Activated T-cell treated with anti-CD3 and anti-CD28 coated beads for 48 hours (primary cell): Measurements from ENCODE around the gene ZNF865.
A peak's percentile ranks its signal among the peaks of the same experiment; 100 is the strongest.

Experiments used
- DNase-seq: peaks from one replicate; pipeline ENCODE4 v3.0.0-alpha.2; 2020; ENCODE audit warnings: low read depth

ZNF865 gene

DNA sequence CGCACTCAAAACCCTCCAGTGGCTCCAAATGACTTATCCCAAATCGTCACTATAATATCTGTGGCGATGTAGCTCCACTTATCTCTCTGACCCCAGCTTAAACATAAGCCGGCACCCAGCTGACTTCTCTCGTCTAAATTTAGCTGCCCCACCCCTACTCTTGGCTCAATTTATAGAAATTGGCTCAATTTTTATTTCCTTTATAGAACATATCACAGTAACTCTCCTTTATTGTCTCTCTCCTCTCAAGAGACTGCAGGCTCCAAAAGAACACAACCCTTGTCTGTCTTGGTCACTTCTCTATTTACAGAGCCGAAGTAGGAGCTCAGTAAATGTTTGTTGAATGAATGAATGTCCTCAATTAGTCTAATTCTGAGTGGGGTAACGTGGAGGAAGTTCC is 18.1 kb downstream of the ZNF865 start:
- no peak for DNase-seq

DNA sequence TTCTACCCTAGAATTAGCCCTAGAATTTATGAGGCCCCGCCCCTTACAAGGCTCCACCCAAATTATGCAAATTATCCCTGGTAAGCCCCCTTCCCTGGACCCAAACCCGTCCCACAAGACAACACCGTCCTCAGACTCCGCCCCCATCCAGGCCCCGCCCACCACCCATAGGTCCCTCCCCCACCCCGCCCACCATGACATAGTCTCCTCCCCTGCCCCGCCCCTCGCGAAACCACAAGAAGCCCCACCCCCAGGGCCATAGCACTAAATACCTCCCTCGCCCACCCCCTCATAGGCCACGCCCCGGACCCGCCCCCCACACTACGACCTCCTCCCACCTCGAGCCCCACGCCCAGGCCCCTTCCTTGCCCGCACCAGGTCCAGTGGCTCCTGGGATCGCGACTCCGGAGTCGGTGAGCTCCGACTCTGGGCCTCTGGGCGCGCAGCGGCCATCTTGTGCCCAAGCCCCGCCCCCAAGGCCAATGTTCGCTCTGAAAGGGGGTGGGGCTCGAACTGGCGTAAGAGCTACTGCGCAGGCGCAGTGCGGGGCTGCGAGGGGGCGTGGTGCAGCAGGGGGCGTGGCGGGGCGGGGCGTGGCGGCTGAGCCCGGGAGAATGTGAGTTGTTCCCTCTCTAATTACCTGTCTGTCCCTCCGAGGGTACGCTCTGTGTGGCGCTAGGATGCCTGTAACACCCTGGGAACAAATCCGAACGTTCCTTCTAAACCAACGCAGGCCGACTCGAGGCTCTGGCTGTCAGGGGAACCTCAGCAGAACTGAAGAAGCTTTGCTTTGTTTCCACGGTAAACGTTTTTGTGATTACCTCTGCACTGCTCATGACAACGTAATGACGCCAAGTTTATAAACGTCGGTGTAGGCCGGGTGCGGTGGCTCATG is 18.9 kb downstream of the ZNF865 start, which contains the start of gene ZNF784:
Gene ZNF784 (minus strand): TSS at position 458 of the 895 bp plus-strand sequence. CDS start 5 bp downstream, at position 453.
- DNase-seq, result peak; percentile 88

DNA sequence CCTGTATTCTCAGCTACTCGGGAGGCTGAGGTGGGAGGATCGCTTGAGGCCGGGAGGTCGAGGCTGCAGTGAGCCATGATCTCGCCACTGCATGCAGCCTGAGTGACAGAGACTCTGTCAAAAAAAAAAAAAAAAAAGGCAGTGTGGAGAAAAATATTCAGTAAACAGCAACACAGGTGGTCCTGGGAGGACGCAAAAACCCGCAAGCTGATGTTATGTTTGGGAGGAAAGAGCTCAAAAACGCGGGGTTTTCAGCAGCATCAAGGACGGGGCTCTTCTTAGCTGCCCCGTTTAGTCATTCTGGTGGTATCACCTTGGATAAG is 19.5 kb downstream of the ZNF865 start:
- DNase-seq, result no peak

DNA sequence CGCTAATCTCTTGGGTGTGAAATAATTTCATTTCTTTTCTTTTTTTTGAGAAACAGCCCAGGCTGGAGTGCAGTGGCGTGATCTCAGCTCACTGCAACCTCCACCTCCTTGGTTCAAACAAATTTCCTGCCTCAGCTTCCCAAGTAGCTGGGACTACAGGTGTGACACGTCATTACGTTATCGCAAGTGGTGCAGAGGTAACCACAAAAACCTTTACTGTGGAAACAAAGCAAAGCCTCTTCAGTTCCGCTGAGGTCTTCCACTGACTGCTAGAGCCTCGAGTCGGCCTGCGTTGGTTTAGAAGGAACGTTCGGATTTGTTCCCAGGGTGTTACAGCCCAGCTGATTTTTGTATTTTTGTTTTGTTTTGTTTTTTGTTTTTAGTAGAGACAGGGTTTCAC is 20.9 kb downstream of the ZNF865 start:
- peak; percentile 33 for DNase-seq

DNA sequence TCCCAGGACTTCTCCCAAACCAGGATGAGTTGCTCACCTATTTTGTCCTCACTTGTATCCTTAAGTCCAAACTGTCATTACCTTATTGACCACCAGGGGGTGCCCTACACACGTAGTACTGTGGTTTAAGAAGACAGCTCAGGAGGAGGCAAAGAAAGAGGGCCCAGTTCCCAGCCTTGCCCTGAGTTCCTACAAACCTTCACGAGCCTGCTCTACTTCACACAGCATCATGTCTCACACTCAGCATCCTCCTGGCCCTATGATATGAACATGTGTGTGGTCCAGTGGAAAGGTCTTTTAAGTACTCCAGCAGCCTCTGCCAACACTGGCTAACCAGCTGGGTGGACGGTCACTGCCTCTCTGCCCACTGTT is 27.0 kb downstream of the ZNF865 start:
- peak; percentile 68 for DNase-seq

DNA sequence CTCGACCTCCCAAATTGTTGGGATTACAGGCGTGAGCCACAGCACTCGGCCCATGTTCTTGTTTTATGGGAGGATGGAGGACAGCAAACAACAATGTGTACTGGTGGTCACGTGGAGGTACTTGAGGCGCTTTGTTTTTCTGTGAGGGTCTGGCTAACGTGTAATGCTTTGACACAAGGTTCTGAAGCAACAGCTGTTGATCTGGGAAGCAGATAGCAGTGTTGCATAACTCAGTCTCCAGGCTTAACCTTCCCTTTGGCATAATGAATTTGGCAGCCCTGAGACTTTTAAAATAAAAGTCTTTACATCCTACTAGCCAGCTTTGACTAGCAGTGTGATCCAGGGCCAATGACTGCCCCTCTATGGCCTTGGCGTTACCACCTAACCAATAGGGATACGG is 28.4 kb downstream of the ZNF865 start:
- DNase-seq, result no peak

DNA sequence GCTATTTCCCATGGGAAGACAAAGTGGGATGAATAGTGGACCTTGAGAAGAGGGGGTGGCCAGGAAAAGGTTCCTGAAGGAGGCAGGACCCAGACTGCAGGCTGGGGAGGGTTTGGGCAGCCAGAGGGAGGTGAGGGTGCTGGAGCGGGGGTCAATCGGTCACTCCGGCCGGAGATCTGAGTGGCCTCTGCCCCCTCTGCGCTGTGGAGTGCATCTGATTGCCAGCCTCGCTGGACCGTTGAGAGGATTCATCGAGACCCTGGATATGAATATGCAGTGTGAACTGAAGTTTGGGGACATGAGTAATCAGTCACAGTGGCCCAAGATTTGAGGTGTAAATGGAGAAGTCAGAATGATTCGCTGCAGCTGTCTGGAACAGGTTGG is 29.9 kb downstream of the ZNF865 start:
- DNase-seq, result no peak

DNA sequence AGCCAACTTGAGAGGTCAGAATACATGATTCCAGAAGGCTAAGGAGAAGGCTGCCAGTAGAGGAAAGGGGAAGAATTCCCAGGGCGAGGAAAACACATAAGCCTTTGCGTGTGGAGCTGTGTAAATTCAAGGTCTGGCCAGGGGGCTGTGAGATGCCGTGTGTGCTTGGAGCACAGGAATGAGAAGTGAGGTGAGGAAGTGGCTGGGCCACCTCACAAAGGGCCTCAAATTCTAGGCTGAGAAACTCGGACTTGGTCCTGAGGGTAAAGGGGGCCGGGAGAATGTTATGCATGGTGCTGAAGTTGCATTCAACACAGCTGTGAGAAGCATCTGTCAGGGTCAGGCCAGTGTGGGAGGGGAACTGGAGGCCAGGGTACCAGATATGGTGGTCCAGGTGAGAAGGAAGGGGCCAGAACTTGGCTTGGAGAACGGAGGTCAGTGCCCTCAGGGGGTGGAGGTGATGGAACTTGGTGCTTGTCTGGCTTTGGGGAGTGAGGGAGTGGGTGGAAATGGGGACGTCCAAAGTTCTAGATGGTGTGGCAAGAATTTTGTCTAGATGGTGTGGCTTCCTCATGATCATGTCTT is 30.5 kb downstream of the ZNF865 start:
- no peak for DNase-seq

DNA sequence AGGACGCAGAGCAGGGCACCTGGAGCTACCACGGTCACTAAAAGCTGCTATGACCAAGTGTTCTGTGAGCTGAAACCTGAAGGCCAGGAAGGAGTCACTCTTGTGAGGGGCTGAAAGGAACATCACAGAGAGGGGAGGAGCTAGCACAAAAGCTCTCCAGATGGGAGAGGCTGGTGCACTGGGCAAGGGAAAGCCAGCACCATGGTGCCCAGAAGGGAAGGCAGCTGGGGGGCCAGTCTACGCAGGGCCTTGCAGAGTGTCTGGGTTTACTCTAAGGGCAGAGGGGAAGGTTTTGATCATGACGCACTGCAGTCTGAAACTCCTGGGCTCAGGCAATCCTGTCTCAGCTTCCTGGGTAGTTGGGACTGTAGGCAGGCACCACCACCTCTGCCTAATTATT is 31.3 kb downstream of the ZNF865 start:
- DNase-seq, result no peak

DNA sequence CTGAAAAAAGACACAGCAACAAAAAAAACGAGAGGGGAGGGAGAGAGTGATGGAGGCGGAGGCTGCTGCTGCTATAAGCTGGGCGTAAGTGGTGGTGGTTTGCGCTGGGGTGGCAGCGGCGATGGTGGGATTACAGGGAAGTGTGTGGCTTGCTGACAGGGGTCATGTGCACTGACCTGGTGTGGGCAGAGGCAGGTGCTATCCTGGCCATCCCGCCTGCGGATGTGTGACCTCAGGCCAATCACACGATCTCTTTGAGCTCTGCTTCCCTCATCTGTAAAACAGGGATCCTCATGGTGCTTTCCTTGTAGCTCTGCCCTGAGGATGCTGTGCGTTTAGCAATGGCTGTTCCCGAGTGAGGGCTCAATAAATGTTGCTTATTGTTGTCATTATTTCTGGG is 32.1 kb downstream of the ZNF865 start:
- DNase-seq, result no peak

DNA sequence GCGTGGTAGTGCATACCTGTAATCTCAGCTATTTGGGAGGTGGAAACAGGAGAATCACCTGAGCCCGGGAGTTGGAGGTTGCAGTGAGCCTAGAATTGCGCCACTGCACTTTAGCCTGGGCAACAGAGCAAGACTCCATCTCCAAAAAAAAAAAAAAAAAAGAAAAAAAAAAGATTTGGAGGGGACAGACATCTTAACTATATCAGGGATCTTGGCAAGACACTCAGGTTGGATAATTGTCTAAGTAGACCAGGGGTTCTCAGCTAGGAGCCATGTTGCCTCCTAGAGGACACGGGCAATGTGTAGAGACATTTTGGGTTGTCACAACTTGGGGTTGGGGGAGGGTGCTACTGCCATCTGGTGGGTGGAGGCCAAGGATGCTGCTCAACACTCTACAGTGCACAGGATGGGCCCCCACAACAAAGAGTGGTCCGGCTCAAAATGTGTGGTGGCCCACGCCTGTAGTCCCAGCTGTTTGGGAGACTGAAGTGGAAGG is 33.5 kb downstream of the ZNF865 start:
- DNase-seq, result peak; percentile 59

DNA sequence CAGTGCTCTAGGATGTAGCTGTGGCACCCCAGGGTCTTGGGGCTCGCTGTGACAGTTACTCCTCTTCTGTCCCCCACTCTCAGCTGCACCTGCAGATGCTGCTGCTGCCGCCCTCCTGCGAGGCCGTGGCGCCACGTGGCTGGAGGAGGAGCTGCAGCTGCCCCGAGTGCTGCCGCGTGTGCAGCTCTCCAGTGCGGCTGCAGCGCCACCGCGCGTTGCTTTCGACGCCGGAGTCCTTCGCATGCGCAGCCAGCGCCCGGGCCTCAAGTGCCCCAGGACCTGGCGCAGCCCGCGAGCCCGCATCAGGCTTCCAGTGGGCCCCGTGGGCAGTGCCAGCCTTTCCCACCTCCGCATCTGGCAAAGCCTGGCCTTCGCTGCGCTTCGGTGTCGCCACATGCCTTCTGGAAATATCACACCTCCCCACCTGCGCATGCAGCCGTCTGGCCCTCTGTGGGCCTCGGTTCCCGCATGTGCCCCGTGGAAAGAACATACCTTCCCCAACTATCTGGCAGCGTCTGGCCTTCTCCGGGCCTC is 34.7 kb downstream of the ZNF865 start:
- DNase-seq, result peak; percentile 77

DNA sequence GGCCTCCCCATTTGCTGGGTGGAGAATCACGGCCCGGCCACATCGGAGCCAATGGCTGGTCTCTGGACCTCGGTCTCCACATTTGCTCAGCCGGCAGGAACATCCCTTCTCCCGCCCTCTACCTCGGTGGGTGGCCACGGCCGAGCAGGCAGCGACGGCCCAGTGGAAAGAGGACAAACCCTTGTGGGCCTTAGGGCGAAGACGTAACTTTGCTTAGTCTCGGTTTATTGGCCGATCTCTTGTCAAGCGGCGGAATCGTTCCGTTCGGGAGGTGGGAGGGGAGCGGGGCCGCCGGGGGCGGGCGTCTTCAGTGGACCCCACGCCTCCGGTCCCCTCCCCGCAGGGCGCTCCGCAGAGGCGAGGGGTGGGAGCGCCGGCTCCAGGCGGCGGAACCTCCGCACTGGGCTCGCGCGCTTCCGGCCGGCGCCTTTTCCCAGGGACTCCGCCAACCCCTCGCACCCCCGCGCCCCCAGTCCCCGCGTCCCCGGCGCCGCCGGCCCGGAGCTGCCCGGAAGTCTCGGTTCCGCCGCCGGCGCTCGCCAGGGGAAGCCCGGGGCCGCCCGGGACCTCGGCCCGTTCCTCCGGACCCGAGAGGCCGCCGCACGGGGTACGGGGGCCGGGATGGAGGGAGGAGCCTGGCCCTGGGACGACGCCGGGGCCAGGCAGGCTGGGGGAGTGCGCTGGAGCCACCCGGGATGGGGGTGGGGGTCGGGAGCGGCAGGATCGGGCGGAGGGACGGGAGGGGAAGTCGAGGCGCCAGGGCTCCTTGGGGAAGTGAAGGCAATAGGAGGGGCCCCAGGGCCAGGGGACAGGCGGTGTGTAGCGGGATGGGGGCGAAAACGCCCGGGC is 35.4 kb downstream of the ZNF865 start, which contains the start of gene ZNF580:
Gene ZNF580 (plus strand): TSS at position 426 of the 849 bp plus-strand sequence. CDS start 1,507 bp downstream, outside the sequence.
- peak; percentile 73 for DNase-seq

DNA sequence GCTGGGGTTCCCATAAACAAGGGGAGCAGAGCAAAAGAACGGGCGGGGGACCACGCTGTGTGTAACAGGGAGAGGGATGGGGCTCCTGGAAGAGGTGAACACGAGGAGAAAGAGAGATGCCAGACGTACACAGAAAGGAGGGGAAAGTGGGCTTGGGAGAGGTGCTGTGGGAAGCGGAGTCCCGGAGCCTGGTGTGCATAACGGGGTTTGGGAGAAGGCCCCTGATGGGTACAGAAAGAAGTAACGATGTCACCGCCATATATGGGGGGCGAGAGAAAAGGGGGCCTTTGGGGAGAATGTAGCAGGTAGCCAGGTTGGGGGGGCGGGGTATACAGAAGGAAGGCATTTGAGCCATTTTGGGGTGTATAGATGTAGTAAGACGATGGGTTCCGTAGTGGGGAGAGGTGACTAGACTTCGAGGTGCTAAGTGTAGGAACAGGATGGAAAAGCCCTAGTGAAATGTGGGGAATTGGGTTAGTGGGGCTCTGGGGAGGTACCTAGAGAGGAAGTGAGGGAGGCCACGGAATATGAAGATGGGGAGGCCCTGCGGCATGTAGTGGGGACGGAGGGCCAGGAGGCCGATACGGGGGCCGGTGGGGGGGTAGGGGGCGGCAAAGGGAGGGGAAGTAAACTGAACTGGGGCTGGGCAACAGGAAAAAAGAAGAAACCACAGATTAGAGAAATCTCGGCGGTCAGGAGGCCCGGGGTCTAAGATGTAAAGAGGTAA is 36.1 kb downstream of the ZNF865 start:
- no peak for DNase-seq

DNA sequence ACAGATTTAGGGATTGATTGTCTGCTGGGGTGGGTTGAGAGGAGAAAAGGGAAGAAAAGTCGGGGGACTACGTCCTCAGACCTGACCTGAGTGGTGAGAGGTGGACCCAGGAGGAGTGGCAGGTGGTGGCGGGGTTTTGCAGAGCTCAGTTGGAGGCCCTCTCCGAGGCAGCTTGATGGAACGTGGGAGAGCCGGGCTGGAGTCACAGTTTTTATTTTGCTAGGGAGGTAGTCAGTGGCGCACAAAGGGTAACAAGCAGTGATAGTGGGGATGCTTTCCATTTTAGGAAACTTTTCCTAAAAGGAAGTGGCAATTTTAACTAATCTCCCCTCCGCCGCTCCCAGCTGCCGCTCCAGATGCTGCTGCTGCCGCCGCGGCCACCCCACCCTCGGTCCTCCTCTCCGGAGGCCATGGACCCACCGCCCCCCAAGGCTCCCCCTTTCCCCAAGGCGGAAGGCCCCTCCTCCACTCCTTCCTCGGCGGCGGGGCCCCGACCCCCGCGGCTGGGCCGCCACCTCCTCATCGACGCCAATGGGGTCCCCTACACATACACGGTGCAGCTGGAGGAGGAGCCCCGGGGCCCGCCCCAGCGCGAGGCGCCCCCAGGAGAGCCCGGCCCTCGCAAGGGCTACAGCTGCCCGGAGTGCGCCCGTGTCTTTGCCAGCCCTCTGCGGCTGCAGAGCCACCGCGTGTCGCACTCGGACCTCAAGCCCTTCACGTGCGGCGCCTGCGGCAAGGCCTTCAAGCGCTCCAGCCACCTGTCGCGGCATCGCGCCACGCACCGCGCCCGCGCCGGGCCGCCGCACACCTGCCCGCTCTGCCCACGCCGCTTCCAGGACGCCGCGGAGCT is 36.9 kb downstream of the ZNF865 start:
- no peak for DNase-seq

DNA sequence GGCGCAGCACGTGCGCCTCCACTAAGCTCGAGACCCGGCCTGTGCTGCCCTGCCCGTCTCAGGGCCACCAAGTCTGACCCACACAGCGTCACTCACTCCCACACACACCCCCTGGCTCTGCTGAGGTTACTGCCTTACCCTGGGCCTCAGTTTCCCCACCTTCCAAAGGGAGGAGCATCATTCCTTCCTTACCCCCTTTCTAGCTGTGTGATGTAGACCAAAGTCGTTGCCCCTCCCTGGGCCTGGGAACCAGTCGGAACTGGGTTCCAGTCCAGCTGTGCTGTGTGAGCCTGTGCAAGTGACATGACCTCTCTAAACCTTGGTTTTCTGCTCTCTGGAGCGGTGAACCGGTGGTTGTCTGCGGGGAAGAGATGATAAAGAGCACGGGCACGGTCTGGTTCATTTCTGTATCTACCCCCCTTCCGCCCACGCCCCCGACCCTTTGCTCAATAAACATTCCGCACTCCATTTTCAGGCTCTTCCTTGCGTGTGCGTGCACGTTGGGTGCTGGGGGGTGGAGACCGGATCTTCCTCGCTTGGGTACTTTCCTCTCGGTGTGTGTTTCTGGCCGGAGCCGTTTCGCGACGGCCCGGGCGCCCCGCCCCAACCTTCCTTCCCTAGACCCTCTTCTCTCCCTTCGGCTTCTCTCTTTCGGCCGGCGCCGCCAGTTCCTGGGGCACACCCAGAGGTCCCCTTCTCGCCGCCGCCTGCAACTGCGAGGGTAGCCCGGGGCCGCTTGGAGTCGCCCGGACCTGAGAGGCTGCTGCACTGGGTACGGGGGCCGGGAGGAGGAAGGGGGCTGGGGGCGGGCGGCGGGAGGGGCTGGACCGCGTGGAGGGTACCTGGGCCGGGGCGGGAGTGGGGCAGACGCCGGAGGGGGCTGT is 37.8 kb downstream of the ZNF865 start, which contains the start of gene ZNF581:
Gene ZNF581 (plus strand): TSS at position 647 of the 884 bp plus-strand sequence. CDS start 923 bp downstream, outside the sequence.
- DNase-seq, result peak; percentile 80

DNA sequence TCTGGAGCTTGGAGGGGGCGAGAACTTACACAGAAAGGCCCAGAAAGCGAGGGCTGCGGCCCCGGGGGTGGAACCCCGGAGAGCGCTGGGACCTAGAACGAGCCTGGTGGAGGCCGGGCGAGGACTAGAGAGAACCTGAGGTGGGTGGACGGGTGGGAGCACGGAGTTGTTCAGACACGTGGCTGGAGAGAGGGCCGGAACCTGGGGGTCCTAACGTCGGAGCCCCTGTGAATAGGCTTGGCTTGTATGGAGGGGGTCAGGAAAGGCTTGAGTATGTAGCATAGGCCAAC is 38.4 kb downstream of the ZNF865 start:
- DNase-seq, result no peak

DNA sequence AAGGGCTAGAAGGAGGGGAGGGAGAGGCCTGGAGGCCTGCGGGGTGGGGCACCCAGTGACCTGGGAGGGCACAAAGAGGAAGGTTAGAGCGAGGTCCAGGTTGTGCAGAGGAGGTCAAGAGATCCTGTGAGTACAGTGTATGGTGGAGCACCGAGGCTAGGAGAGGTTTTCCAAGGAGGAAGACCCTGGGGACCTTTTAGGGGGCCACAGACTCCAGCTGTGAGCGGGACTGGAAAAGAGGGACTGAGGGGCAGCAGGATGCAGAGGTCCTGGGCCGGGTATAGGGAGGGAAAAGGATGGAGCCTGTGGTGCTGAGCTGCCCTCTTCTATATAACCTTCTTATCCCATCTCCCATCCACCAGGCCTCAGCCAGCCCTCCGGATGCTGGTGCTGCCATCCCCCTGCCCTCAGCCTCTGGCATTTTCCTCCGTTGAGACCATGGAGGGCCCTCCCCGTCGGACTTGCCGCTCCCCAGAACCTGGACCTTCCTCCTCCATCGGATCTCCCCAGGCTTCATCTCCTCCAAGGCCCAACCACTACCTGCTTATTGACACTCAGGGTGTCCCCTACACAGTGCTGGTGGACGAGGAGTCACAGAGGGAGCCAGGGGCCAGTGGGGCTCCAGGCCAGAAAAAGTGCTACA is 38.9 kb downstream of the ZNF865 start:
- DNase-seq, result no peak
